HepG2 (cell line): ENCODE measurements around the gene ETNK1. TPM values are rescaled to one million over a fixed set of nuclear protein-coding genes. Genes with fewer than 3 reads are reported as not detected.
A peak's percentile ranks its signal among the peaks of the same experiment; 100 is the strongest.

ENCODE experiments used
- CSRNP1 ChIP-seq: sonication (generic); formaldehyde crosslinking; IDR thresholded peaks from 2 replicates; pipeline ENCODE4 v1.8.1; 2023; ENCODE audit warnings: mild to moderate bottlenecking, missing genetic modification reagents
- ETV5 ChIP-seq: IDR thresholded peaks from 2 replicates; pipeline ENCODE4 v1.6.1; 2018; ENCODE audit warnings: missing biosample characterization, missing genetic modification reagents, inconsistent platforms, borderline replicate concordance
- FOSL2 ChIP-seq: sonication (generic); formaldehyde crosslinking; IDR thresholded peaks from 2 replicates; pipeline ENCODE4 v1.4.0; 2020; ENCODE audit warnings: missing genetic modification reagents
- GATAD1 ChIP-seq: IDR thresholded peaks from 2 replicates; pipeline ENCODE4 v1.6.1; 2016; ENCODE audit warnings: missing genetic modification reagents, missing compliant biosample characterization
- GMEB1 ChIP-seq: sonication (generic); formaldehyde crosslinking; IDR thresholded peaks from 2 replicates; pipeline ENCODE4 v1.5.1; 2020; ENCODE audit warnings: missing genetic modification reagents, mild to moderate bottlenecking, borderline replicate concordance
- KMT2A ChIP-seq: sonication (generic); formaldehyde crosslinking; IDR thresholded peaks from 2 replicates; pipeline ENCODE4 v1.4.0; 2020; ENCODE audit warnings: missing genetic modification reagents
- PITX1 ChIP-seq: sonication (generic); formaldehyde crosslinking; IDR thresholded peaks from 2 replicates; pipeline ENCODE4 v1.5.1; 2020; ENCODE audit warnings: mild to moderate bottlenecking, missing genetic modification reagents
- SUZ12 ChIP-seq: fragments of 150-350 bp; IDR thresholded peaks from 2 replicates; pipeline ENCODE4 v1.6.1; 2014; ENCODE audit warnings: low read depth, low read length
- ZC3H13 ChIP-seq: sonication (generic); formaldehyde crosslinking; IDR thresholded peaks from 2 replicates; pipeline ENCODE4 v1.8.1; 2023; ENCODE audit warnings: mild to moderate bottlenecking, missing genetic modification reagents, moderate library complexity
- ZHX2 ChIP-seq, 2 experiments: sonication (generic) in 1 of 2; formaldehyde crosslinking in 1 of 2; IDR thresholded peaks; 2 replicates each; pipeline versions ENCODE4 v1.6.1 to v1.9.0; 2014 to 2022; ENCODE audit warnings: antibody characterized with exemption in 1 of 2, borderline replicate concordance in 1 of 2, inconsistent platforms in 1 of 2, low read depth in 1 of 2, missing genetic modification reagents in 1 of 2
- ZNF335 ChIP-seq: sonication (generic); formaldehyde crosslinking; IDR thresholded peaks from 2 replicates; pipeline ENCODE4 v1.4.0; 2020; ENCODE audit warnings: missing genetic modification reagents
- ZNF343 ChIP-seq: sonication (generic); formaldehyde crosslinking; IDR thresholded peaks from 2 replicates; pipeline ENCODE4 v1.4.0; 2020; ENCODE audit warnings: mild to moderate bottlenecking, missing genetic modification reagents
- ZNF629 ChIP-seq: sonication (generic); formaldehyde crosslinking; conservative IDR thresholded peaks from 2 replicates; pipeline ENCODE4 v1.5.0; 2020; ENCODE audit warnings: missing genetic modification reagents
- ZNF644 ChIP-seq: IDR thresholded peaks from 2 replicates; pipeline ENCODE4 v1.6.1; 2016; ENCODE audit warnings: low read depth
- ZNF761 ChIP-seq: sonication (generic); formaldehyde crosslinking; conservative IDR thresholded peaks from 2 replicates; pipeline ENCODE4 v1.4.0; 2020; ENCODE audit warnings: mild to moderate bottlenecking, missing genetic modification reagents
- ZNF770 ChIP-seq: sonication (generic); formaldehyde crosslinking; IDR thresholded peaks from 2 replicates; pipeline ENCODE4 v1.5.0; 2020; ENCODE audit warnings: mild to moderate bottlenecking, missing genetic modification reagents
- ZSCAN20 ChIP-seq: sonication (generic); formaldehyde crosslinking; IDR thresholded peaks from 2 replicates; pipeline ENCODE4 v1.4.0; 2020; ENCODE audit warnings: missing genetic modification reagents, mild to moderate bottlenecking, borderline replicate concordance
- polyA plus RNA-seq, 8 experiments: library from polyadenylated mRNA; depleted of rRNA in 3 of 8; stranded (reverse) in 7 of 8; unstranded in 1 of 8; fragments of >200 nt; fragmentation: Illumina TruSeq in 4 of 8; extraction: Trizol in 4 of 8; gene quantifications; 2 replicates each; pipeline versions ENCODE4 v1.2.1 to v1.2.3, GENCODE V29; 2011 to 2016; ENCODE audit warnings: low read depth in 4 of 8, missing spikeins in 1 of 8, mixed read lengths in 1 of 8; ENCODE audit not compliant: insufficient read depth in 1 of 8
- total RNA-seq, 5 experiments: library from RNA; depleted of rRNA; stranded (reverse); fragments of >200 nt; fragmentation: Illumina TruSeq; extraction: Trizol; gene quantifications; 2 replicates each; pipeline ENCODE4 v1.2.3, GENCODE V29; 2016; ENCODE audit warnings: low read depth in 1 of 5

Gene ETNK1
- total and polyA plus RNA-seq, 2 of the 13 experiments (the other 11 are each of a cell fraction or from before 2014, with no cell fraction given), result 14.4 to 55.7 TPM

- TF ChIP-seq GMEB1 (CRISPR knock-in tag), result peak; percentile 96
- peak; percentile 52; the same call in 1 of the 2 replicates for TF ChIP-seq FOSL2 (CRISPR knock-in tag)
- TF ChIP-seq ZNF761 (CRISPR knock-in tag), result peak; percentile 85
- peak; percentile 85 for TF ChIP-seq KMT2A (CRISPR knock-in tag)
- TF ChIP-seq ZHX2 (IDR thresholded peaks at IDR 0.05; ENCODE audit: low read depth), result no peak
- TF ChIP-seq ZHX2 (CRISPR knock-in tag; IDR thresholded peaks at IDR 0.05; ENCODE audit: borderline replicate concordance), result peak; percentile 89; the same call in 1 of the 2 replicates
- 0 out of 2 replicates have a peak, but pooled peaks have one; percentile 20 for TF ChIP-seq ETV5 (CRISPR knock-in tag)
- no peak for TF ChIP-seq CSRNP1 (CRISPR knock-in tag)
- no peak for TF ChIP-seq ZNF644 (CRISPR knock-in tag)
- peak; percentile 29 for TF ChIP-seq ZNF629 (CRISPR knock-in tag)
- peak; percentile 52; the same call in 1 of the 2 replicates for TF ChIP-seq PITX1 (CRISPR knock-in tag)
- peak; percentile 64; the same call in 1 of the 2 replicates for TF ChIP-seq ZC3H13 (CRISPR knock-in tag)
- peak; percentile 38 for TF ChIP-seq SUZ12
- 0 out of 2 replicates have a peak, but pooled peaks have one; percentile 18 for TF ChIP-seq ZNF335 (CRISPR knock-in tag)
- peak; percentile 81; the same call in 1 of the 2 replicates for TF ChIP-seq ZNF343 (CRISPR knock-in tag)
- TF ChIP-seq GATAD1, result peak; percentile 81
- no peak; the same call in 1 of the 2 replicates for TF ChIP-seq ZNF770
- peak; percentile 83 for TF ChIP-seq ZSCAN20
Measured at GRCh38 chr12:22624870-22625761, at the start of gene ETNK1 (continued).
